Measurements from ENCODE around the gene SGO2. TPM values are rescaled to one million over a fixed set of nuclear protein-coding genes. Genes with fewer than 3 reads are reported as not detected.
A peak's percentile ranks its signal among the peaks of the same experiment; 100 is the strongest.

Gene SGO2
- total and polyA plus RNA-seq, 9 of the 15 experiments (the other 6 are each of a cell fraction or from before 2014, with no cell fraction given) = 14.5 to 25.9 (median 16.6) TPM

DNA sequence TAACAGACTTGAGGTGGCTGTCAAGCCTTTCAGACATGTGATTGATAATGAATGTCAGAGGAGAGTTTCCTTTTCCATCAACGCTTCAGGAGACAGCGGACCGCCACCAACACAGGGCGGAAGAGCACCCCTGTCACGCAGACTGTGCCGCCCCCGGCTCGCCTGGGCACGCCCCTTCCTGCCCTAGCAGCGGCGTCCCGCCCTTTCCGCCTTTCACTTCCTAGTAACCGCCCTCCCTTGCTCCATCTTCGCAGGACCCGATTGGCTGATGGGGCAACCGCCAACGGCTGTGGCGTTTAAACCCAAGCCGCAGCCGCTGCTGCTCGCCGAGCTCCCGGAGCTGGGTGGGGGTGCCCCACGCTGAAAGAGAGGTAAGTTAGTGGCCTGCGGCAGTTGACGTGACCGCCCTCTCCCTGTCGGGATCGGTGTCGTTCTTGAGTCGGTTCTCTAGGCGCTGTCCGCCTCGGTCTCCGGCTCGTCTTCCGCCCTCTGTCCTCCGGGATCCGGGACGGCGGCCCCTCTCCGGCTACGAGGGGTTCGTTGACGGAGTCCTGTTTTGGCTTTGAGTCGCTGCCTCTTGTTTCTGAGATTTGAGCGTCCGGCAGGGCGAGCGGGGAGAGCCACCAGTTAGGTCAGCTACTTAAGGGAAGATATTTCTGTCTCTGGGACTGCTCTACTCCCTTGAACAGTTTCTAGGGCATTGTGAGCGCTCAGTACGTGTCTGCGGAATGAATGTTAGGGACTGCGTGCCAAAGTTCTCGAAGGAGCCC, at the start of gene SGO2 (continued):
- TF ChIP-seq, protein P1, sequence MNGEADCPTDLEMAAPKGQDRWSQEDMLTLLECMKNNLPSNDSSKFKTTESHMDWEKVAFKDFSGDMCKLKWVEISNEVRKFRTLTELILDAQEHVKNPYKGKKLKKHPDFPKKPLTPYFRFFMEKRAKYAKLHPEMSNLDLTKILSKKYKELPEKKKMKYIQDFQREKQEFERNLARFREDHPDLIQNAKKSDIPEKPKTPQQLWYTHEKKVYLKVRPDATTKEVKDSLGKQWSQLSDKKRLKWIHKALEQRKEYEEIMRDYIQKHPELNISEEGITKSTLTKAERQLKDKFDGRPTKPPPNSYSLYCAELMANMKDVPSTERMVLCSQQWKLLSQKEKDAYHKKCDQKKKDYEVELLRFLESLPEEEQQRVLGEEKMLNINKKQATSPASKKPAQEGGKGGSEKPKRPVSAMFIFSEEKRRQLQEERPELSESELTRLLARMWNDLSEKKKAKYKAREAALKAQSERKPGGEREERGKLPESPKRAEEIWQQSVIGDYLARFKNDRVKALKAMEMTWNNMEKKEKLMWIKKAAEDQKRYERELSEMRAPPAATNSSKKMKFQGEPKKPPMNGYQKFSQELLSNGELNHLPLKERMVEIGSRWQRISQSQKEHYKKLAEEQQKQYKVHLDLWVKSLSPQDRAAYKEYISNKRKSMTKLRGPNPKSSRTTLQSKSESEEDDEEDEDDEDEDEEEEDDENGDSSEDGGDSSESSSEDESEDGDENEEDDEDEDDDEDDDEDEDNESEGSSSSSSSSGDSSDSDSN (IDR thresholded peaks at IDR 0.05; ENCODE audit: borderline replicate concordance in 1 of 2, low read depth in 2 of 2, low read length in 2 of 2) = no peak
- TF ChIP-seq NR1H2 (CRISPR knock-in tag; IDR thresholded peaks at IDR 0.05) (no peak), MEIS2 (IDR thresholded peaks at IDR 0.05; ENCODE audit: partially characterized antibody) (peak; percentile 94), NFATC3 (IDR thresholded peaks at IDR 0.05) (no peak), HLTF (IDR thresholded peaks at IDR 0.05) (no peak), ZNF431 (CRISPR knock-in tag; IDR thresholded peaks at IDR 0.05) (peak; percentile 58; the same call in 1 of the 2 replicates), RCOR1 (IDR thresholded peaks at IDR 0.05; ENCODE audit: borderline replicate concordance in 1 of 2, low read depth in 2 of 2, low read length in 2 of 2) (peak in 1 of 2 experiments; percentile 7; a peak in 1 of 4 replicates), RFX1 (IDR thresholded peaks at IDR 0.05) (peak; percentile 60), GABPB1 (CRISPR knock-in tag; IDR thresholded peaks at IDR 0.05) (peak; percentile 91), E2F4 (CRISPR knock-in tag; IDR thresholded peaks at IDR 0.05; ENCODE audit: low read depth) (peak; percentile 93; the same call in 1 of the 2 replicates), RB1 (IDR thresholded peaks at IDR 0.05; ENCODE audit: low read depth) (no peak), SIN3A (IDR thresholded peaks at IDR 0.05; ENCODE audit: borderline replicate concordance in 2 of 2, control insufficient read depth in 1 of 2, low read depth in 2 of 2, low read length in 2 of 2) (peak; percentile 71 to 83; a peak in 3 of 4 replicates)
- TF ChIP-seq, protein P2, sequence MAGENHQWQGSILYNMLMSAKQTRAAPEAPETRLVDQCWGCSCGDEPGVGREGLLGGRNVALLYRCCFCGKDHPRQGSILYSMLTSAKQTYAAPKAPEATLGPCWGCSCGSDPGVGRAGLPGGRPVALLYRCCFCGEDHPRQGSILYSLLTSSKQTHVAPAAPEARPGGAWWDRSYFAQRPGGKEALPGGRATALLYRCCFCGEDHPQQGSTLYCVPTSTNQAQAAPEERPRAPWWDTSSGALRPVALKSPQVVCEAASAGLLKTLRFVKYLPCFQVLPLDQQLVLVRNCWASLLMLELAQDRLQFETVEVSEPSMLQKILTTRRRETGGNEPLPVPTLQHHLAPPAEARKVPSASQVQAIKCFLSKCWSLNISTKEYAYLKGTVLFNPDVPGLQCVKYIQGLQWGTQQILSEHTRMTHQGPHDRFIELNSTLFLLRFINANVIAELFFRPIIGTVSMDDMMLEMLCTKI (IDR thresholded peaks at IDR 0.05; ENCODE audit: partially characterized antibody) = no peak

Measured in K562 (cell line).